H1 (cell line): Measurements from ENCODE around the gene PMM2.

Source experiments
- CTCF ChIP-seq, 3 experiments: IDR thresholded peaks; 1 replicate in 2 of 3; 2 replicates in 1 of 3; pipeline versions ENCODE4 v1.5.1 to v1.6.1; 2011; ENCODE audit warnings: low read length in 3 of 3, mild to moderate bottlenecking in 3 of 3, inconsistent platforms in 2 of 3, low read depth in 1 of 3, moderate library complexity in 1 of 3; ENCODE audit not compliant: insufficient read depth in 1 of 3; ENCODE audit errors: control extremely low read depth in 1 of 3
- GTF2F1 ChIP-seq: IDR thresholded peaks from 2 replicates; pipeline ENCODE4 v1.6.1; 2012; ENCODE audit warnings: low read depth, low read length, improper control_type of control experiment, borderline replicate concordance
- SP1 ChIP-seq: IDR thresholded peaks from 2 replicates; pipeline ENCODE4 v1.6.1; 2011; ENCODE audit warnings: low read depth, low read length
- TEAD4 ChIP-seq: IDR thresholded peaks from 2 replicates; pipeline ENCODE4 v1.6.1; 2012; ENCODE audit warnings: low read depth, low read length, inconsistent platforms, mixed read lengths

GRCh38 chr16:8797364-8798173 lies at the start of gene PMM2, which contains the start of gene TMEM186:
- TF ChIP-seq TEAD4: no peak; the same call in 1 of the 2 replicates
- TF ChIP-seq GTF2F1: no peak
- TF ChIP-seq SP1: peak; percentile 36; the same call in 1 of the 2 replicates
- TF ChIP-seq CTCF (IDR thresholded peaks at IDR 0.05; ENCODE audit: control extremely low read depth in 1 of 3, insufficient read depth in 1 of 3, low read depth in 1 of 3, low read length in 3 of 3): no peak
